OCI-LY7 (cell line): ENCODE measurements around the gene PDE3B.

Experiments used
- CTCF ChIP-seq: fragments of 200-600 bp; sonication (generic); conservative IDR thresholded peaks from 2 replicates; pipeline ENCODE4 v1.5.1; 2014; ENCODE audit warnings: mild to moderate bottlenecking, antibody characterized with exemption, low read length, moderate library complexity, mixed read lengths
- EZH2phosphoT487 ChIP-seq: fragments of 200-600 bp; sonication (generic); IDR thresholded peaks from 2 replicates; pipeline ENCODE4 v1.6.1; 2018; ENCODE audit warnings: low read depth, borderline replicate concordance, mild to moderate bottlenecking, mixed run types, antibody characterized with exemption, low read length, moderate library complexity, mixed read lengths

DNA sequence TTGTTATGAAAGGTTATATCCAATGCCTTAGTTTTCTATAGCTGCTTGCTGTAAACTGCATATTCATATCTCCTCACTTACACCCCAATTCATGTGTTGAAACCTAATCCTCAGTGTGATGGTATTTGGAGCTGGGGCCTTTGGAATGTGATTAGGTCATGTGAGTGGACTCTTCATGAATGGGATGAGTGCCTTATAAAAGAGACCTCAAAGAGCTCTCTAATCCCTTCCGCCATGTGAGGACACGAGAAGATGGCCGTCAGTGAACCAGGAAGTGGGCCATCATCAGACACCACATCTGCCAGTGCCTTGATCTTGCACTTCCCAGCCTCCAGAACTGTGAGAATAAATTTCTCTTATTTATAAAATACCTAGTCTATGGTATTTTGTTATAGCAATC, 169.2 kb downstream of the PDE3B start:
- TF ChIP-seq CTCF (no peak), EZH2phosphoT487 (no peak)
